H1 (cell line): ENCODE data around the gene SART1. TPM values are rescaled to one million over a fixed set of nuclear protein-coding genes. Genes with fewer than 3 reads are reported as not detected.

ENCODE experiments used
- CBX8 ChIP-seq: fragments of 300-800, 300-1000 bp; sonication (generic); IDR thresholded peaks from 2 replicates; pipeline ENCODE4 v1.7.1; 2016; ENCODE audit warnings: low read depth, low read length, borderline replicate concordance
- CEBPB ChIP-seq: IDR thresholded peaks from 2 replicates; pipeline ENCODE4 v1.6.1; 2012; ENCODE audit warnings: low read depth, low read length
- EZH2 ChIP-seq: fragments of 200-600 bp; sonication (generic); IDR thresholded peaks from 2 replicates; pipeline ENCODE4 v1.7.1; 2012; ENCODE audit warnings: low read depth, mild to moderate bottlenecking, moderate library complexity, low read length, inconsistent platforms; ENCODE audit not compliant: severe bottlenecking
- GABPA ChIP-seq: IDR thresholded peaks from 2 replicates; pipeline ENCODE4 v1.6.1; 2011; ENCODE audit warnings: mild to moderate bottlenecking, low read length, moderate library complexity, borderline replicate concordance; ENCODE audit not compliant: insufficient read depth
- JUND ChIP-seq: IDR thresholded peaks from 2 replicates; pipeline ENCODE4 v1.6.1; 2011; ENCODE audit warnings: mild to moderate bottlenecking, improper control_type of control experiment, low read length
- RBBP5 ChIP-seq: IDR thresholded peaks from 2 replicates; pipeline ENCODE4 v1.7.1; 2012; ENCODE audit warnings: low read depth, mild to moderate bottlenecking, inconsistent platforms, low read length, moderate library complexity, borderline replicate concordance
- SUZ12 ChIP-seq: fragments of 200-600 bp; sonication (generic); IDR thresholded peaks from 2 replicates; pipeline ENCODE4 v1.6.1; 2012; ENCODE audit warnings: mild to moderate bottlenecking, inconsistent platforms, low read length, moderate library complexity, mixed read lengths
- polyA plus RNA-seq, 7 experiments: library from polyadenylated mRNA; depleted of rRNA in 3 of 7; stranded (reverse) in 5 of 7; unstranded in 2 of 7; fragments of >200 nt in 5 of 7; fragments of 200-250 nt in 2 of 7; gene quantifications; 1 replicate in 5 of 7; 2 replicates in 1 of 7; 4 replicates in 1 of 7; pipeline versions ENCODE4 v1.2.1 to v1.2.3, GENCODE V29; 2011 to 2013; ENCODE audit warnings: missing spikeins in 2 of 7, mixed read lengths in 2 of 7
- total RNA-seq: library from RNA; stranded (reverse); fragmentation: NEBNext Ultra II Directional; extraction: Animal tissue kit (Norgen Biotek cat#: 25700); gene quantifications from 2 replicates; pipeline ENCODE4 v1.2.1, GENCODE V29; 2021
- TF ChIP-seq, protein P1 (sequence below): fragments of 300-600 bp; sonication (generic); IDR thresholded peaks from 2 replicates; pipeline ENCODE4 v1.7.1; 2012; ENCODE audit warnings: low read length, moderate library complexity, mild to moderate bottlenecking, inconsistent platforms; ENCODE audit not compliant: insufficient replicate concordance
- TF ChIP-seq, protein P2 (sequence below): IDR thresholded peaks from 2 replicates; pipeline ENCODE4 v1.6.1; 2011; ENCODE audit warnings: low read depth, mild to moderate bottlenecking, low read length; ENCODE audit not compliant: insufficient read depth

The SART1 gene
- total and polyA plus RNA-seq, 2 of the 8 experiments (the other 6 are each of a cell fraction or from before 2014, with no cell fraction given), result 9.7 to 46.1 TPM

DNA sequence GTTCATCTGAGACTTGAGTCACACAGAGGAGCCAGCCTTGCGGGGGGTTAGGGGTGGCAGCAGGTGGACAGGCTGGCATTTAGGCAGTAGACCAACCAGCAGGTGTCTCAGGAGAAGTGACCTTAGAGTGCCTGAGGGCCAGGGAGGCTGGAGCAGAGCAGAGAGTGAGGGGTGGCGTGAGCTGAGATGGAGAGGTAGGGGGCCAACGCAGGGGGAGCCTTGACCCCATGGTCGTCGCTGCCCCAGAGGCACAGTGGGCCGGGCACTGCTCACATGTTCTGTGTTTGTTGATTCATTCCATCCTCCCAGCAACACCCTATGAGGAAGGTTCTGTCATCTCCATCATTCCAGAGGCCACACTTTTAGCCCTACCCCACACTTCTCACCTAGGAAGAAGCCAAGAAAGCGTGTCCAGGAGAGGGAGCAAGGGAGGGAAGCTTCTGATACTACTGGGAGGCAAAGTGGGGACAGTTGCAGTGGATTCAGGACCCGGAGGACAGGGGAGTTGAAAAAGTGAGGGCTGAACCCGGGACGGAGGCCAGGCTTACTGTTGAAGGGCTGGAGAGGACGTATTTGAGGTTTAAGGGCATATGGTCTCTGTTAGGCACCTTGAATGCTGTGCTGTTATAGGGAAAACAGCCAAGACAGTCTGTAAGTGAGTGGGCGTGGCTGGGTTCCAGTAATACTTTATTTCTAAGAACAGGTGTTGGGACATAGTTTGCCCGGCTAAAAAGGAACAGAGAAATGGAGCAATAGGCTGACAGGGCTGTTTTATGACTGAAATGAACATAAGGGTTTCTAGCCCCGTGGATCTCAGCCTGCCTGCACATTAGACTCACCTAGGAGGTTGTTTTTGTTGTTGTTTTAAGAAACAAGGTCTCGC lies 7.3 kb downstream of the SART1 start (continued):
- TF ChIP-seq, protein P1, sequence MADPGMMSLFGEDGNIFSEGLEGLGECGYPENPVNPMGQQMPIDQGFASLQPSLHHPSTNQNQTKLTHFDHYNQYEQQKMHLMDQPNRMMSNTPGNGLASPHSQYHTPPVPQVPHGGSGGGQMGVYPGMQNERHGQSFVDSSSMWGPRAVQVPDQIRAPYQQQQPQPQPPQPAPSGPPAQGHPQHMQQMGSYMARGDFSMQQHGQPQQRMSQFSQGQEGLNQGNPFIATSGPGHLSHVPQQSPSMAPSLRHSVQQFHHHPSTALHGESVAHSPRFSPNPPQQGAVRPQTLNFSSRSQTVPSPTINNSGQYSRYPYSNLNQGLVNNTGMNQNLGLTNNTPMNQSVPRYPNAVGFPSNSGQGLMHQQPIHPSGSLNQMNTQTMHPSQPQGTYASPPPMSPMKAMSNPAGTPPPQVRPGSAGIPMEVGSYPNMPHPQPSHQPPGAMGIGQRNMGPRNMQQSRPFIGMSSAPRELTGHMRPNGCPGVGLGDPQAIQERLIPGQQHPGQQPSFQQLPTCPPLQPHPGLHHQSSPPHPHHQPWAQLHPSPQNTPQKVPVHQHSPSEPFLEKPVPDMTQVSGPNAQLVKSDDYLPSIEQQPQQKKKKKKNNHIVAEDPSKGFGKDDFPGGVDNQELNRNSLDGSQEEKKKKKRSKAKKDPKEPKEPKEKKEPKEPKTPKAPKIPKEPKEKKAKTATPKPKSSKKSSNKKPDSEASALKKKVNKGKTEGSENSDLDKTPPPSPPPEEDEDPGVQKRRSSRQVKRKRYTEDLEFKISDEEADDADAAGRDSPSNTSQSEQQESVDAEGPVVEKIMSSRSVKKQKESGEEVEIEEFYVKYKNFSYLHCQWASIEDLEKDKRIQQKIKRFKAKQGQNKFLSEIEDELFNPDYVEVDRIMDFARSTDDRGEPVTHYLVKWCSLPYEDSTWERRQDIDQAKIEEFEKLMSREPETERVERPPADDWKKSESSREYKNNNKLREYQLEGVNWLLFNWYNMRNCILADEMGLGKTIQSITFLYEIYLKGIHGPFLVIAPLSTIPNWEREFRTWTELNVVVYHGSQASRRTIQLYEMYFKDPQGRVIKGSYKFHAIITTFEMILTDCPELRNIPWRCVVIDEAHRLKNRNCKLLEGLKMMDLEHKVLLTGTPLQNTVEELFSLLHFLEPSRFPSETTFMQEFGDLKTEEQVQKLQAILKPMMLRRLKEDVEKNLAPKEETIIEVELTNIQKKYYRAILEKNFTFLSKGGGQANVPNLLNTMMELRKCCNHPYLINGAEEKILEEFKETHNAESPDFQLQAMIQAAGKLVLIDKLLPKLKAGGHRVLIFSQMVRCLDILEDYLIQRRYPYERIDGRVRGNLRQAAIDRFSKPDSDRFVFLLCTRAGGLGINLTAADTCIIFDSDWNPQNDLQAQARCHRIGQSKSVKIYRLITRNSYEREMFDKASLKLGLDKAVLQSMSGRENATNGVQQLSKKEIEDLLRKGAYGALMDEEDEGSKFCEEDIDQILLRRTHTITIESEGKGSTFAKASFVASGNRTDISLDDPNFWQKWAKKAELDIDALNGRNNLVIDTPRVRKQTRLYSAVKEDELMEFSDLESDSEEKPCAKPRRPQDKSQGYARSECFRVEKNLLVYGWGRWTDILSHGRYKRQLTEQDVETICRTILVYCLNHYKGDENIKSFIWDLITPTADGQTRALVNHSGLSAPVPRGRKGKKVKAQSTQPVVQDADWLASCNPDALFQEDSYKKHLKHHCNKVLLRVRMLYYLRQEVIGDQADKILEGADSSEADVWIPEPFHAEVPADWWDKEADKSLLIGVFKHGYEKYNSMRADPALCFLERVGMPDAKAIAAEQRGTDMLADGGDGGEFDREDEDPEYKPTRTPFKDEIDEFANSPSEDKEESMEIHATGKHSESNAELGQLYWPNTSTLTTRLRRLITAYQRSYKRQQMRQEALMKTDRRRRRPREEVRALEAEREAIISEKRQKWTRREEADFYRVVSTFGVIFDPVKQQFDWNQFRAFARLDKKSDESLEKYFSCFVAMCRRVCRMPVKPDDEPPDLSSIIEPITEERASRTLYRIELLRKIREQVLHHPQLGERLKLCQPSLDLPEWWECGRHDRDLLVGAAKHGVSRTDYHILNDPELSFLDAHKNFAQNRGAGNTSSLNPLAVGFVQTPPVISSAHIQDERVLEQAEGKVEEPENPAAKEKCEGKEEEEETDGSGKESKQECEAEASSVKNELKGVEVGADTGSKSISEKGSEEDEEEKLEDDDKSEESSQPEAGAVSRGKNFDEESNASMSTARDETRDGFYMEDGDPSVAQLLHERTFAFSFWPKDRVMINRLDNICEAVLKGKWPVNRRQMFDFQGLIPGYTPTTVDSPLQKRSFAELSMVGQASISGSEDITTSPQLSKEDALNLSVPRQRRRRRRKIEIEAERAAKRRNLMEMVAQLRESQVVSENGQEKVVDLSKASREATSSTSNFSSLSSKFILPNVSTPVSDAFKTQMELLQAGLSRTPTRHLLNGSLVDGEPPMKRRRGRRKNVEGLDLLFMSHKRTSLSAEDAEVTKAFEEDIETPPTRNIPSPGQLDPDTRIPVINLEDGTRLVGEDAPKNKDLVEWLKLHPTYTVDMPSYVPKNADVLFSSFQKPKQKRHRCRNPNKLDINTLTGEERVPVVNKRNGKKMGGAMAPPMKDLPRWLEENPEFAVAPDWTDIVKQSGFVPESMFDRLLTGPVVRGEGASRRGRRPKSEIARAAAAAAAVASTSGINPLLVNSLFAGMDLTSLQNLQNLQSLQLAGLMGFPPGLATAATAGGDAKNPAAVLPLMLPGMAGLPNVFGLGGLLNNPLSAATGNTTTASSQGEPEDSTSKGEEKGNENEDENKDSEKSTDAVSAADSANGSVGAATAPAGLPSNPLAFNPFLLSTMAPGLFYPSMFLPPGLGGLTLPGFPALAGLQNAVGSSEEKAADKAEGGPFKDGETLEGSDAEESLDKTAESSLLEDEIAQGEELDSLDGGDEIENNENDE, result no peak
- TF ChIP-seq SUZ12 (no peak), JUND (no peak), CBX8 (no peak), GABPA (no peak), CEBPB (no peak), RBBP5 (no peak), EZH2 (no peak)
- TF ChIP-seq, protein P2, sequence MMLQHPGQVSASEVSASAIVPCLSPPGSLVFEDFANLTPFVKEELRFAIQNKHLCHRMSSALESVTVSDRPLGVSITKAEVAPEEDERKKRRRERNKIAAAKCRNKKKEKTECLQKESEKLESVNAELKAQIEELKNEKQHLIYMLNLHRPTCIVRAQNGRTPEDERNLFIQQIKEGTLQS, result no peak
